Spinal cord (tissue), 10 donors: Measurements from ENCODE around the gene SMARCC1. TPM values are rescaled to one million over a fixed set of nuclear protein-coding genes. Genes with fewer than 3 reads are reported as not detected.
"Not testable (repeated sequence)": the region's sequence is repeated elsewhere in the genome, so short reads cannot be mapped to it uniquely, and the experiment has no call there.

Experiments
- DNase-seq, 6 donors: peaks; one replicate each; pipeline versions ENCODE4 v3.0.0 to v3.0.0-alpha.2; 2013 to 2015; ENCODE audit warnings: low spot score in 6 of 6, low read depth in 4 of 6
- H3K27ac ChIP-seq: one replicate; pipeline ENCODE4 v1.5.1; 2013; ENCODE audit warnings: low read depth, low read length, control low read depth
- H3K27me3 ChIP-seq: one replicate; pipeline ENCODE4 v1.6.1; 2013; ENCODE audit warnings: low read length; ENCODE audit not compliant: control insufficient read depth, insufficient read depth
- H3K36me3 ChIP-seq: one replicate; pipeline ENCODE4 v1.6.1; 2013; ENCODE audit warnings: low read length; ENCODE audit not compliant: control insufficient read depth, insufficient read depth
- H3K4me1 ChIP-seq: one replicate; pipeline ENCODE4 v1.6.1; 2013; ENCODE audit warnings: low read length; ENCODE audit not compliant: control insufficient read depth, insufficient read depth
- H3K4me3 ChIP-seq: one replicate; pipeline ENCODE4 v1.5.1; 2013; ENCODE audit warnings: low read depth, low read length, control low read depth
- H3K9me3 ChIP-seq: one replicate; pipeline ENCODE4 v1.6.1; 2013; ENCODE audit warnings: low read length; ENCODE audit not compliant: control insufficient read depth, insufficient read depth
- WGBS: methylation state at CpG from one replicate; pipeline ENCODE4 v1.1.5; 2013; ENCODE audit warnings: missing lambda C conversion rate; ENCODE audit not compliant: insufficient coverage; 5-methylcytosine and 5-hydroxymethylcytosine counted together
- polyA plus RNA-seq, 2 donors: library from polyadenylated mRNA; unstranded; fragments of 120-200 nt; gene quantifications; one replicate each; pipeline ENCODE4 v1.2.1, GENCODE V29; 2013; ENCODE audit not compliant: insufficient read length in 2 of 2
- total RNA-seq, 2 donors: library from RNA; depleted of rRNA in 1 of 2; stranded (reverse); fragments of 120-200 nt in 1 of 2; fragments of >200 nt in 1 of 2; gene quantifications; one replicate each; pipeline versions ENCODE4 v1.2.3 to v1.2.4, GENCODE V29; 2013 to 2014
- donor health status: healthy.

Gene SMARCC1
- total and polyA plus RNA-seq, 4 donors, result 32.3 to 48.5 (median 37.7) TPM

- Histone ChIP-seq H3K9me3 (no peaks in the 10 kb centered on the region), H3K4me1 (no peaks in the 10 kb centered on the region), H3K27me3 (no peaks in the 10 kb centered on the region), H3K27ac (no peak overlapping the region), H3K4me3 (no peak overlapping the region), H3K36me3 (peaks cover 28% of the 10 kb centered on the region)
- DNase-seq, result no peak
- WGBS, result no CpG with 5 or more reads among the region's 3 CpGs
Observed at GRCh38 chr3:47747558-47747957, 34.1 kb downstream of the SMARCC1 start.

GRCh38 chr3:47746264-47746663 is 35.4 kb downstream of the SMARCC1 start:
- no peak for DNase-seq
- no peak overlapping the region for H3K4me3 ChIP-seq
- no peaks in the 10 kb centered on the region for H3K4me1 ChIP-seq
- WGBS, result 100% methylated on average over 2 of the region's 3 CpGs
- H3K36me3 ChIP-seq, result peaks cover 28% of the 10 kb centered on the region
- H3K27ac ChIP-seq, result no peak overlapping the region
- H3K27me3 ChIP-seq, result no peaks in the 10 kb centered on the region
- no peaks in the 10 kb centered on the region for H3K9me3 ChIP-seq

GRCh38 chr3:47743855-47744254 is 37.8 kb downstream of the SMARCC1 start:
- Histone ChIP-seq H3K9me3 (no peaks in the 10 kb centered on the region), H3K27me3 (no peaks in the 10 kb centered on the region), H3K27ac (no peak overlapping the region), H3K4me3 (no peak overlapping the region), H3K4me1 (no peaks in the 10 kb centered on the region), H3K36me3 (peaks cover 20% of the 10 kb centered on the region)
- no peak for DNase-seq
- 98% methylated on average over 5 of the region's 5 CpGs for WGBS

- 100% methylated on average over 1 of the region's 6 CpGs for WGBS
Observed at GRCh38 chr3:47743352-47743751, 38.3 kb downstream of the SMARCC1 start.

GRCh38 chr3:47741925-47742324 is 39.8 kb downstream of the SMARCC1 start:
- Histone ChIP-seq H3K27ac (no peak overlapping the region), H3K9me3 (no peaks in the 10 kb centered on the region), H3K4me1 (no peaks in the 10 kb centered on the region), H3K27me3 (no peaks in the 10 kb centered on the region), H3K36me3 (peaks cover 25% of the 10 kb centered on the region), H3K4me3 (no peak overlapping the region)
- DNase-seq, result no peak
- no CpG with 5 or more reads among the region's 2 CpGs for WGBS

More at GRCh38 chr3:47743352-47743751, 38.3 kb downstream of the SMARCC1 start:
- not testable (repeated sequence) for DNase-seq, H3K4me3 ChIP-seq, H3K27ac ChIP-seq, H3K4me1 ChIP-seq, H3K27me3 ChIP-seq, H3K9me3 ChIP-seq
- peaks cover 20% of the 10 kb centered on the region for H3K36me3 ChIP-seq

- no peak overlapping the region for H3K4me3 ChIP-seq
- DNase-seq, result no peak
- no CpG with 5 or more reads among the region's 2 CpGs for WGBS
- H3K4me1 ChIP-seq, result no peaks in the 10 kb centered on the region
- H3K27ac ChIP-seq, result no peak overlapping the region
- peaks cover 53% of the 10 kb centered on the region for H3K36me3 ChIP-seq
- H3K27me3 ChIP-seq, result no peaks in the 10 kb centered on the region
- H3K9me3 ChIP-seq, result no peaks in the 10 kb centered on the region
Observed at GRCh38 chr3:47732143-47732542, 49.5 kb downstream of the SMARCC1 start.

- 92% methylated on average over 2 of the region's 8 CpGs for WGBS
- Histone ChIP-seq H3K36me3 (peaks cover 55% of the 10 kb centered on the region), H3K4me1 (no peaks in the 10 kb centered on the region), H3K27ac (no peak overlapping the region), H3K9me3 (no peaks in the 10 kb centered on the region), H3K4me3 (no peak overlapping the region), H3K27me3 (no peaks in the 10 kb centered on the region)
- peak in 1 of 6 donors; percentile 6 for DNase-seq
Observed at GRCh38 chr3:47731061-47731460, 50.6 kb downstream of the SMARCC1 start.

- Histone ChIP-seq H3K36me3 (peaks cover 36% of the 10 kb centered on the region), H3K27me3 (no peaks in the 10 kb centered on the region), H3K9me3 (no peaks in the 10 kb centered on the region), H3K4me3 (no peak overlapping the region), H3K27ac (no peak overlapping the region), H3K4me1 (no peaks in the 10 kb centered on the region)
- DNase-seq, result no peak
- WGBS, result no CpG with 5 or more reads among the region's 2 CpGs
Observed at GRCh38 chr3:47722859-47723258, 58.8 kb downstream of the SMARCC1 start.

- H3K27me3 ChIP-seq, H3K4me3 ChIP-seq, H3K9me3 ChIP-seq, H3K4me1 ChIP-seq, H3K27ac ChIP-seq, DNase-seq: not testable (repeated sequence)
- WGBS, result 100% methylated on average over 2 of the region's 4 CpGs
- H3K36me3 ChIP-seq, result peaks cover 40% of the 10 kb centered on the region
Observed at GRCh38 chr3:47717448-47717847, 64.2 kb downstream of the SMARCC1 start.

- no peak for DNase-seq
- Histone ChIP-seq H3K36me3 (peaks cover 44% of the 10 kb centered on the region), H3K27ac (no peak overlapping the region), H3K27me3 (no peaks in the 10 kb centered on the region), H3K4me3 (no peak overlapping the region), H3K9me3 (no peaks in the 10 kb centered on the region), H3K4me1 (no peaks in the 10 kb centered on the region)
- no CpG with 5 or more reads among the region's 1 CpG for WGBS
Observed at GRCh38 chr3:47716656-47717055, 65.0 kb downstream of the SMARCC1 start.
